Spleen (tissue), 11 donors: ENCODE data around the gene ANKRD28. TPM values are rescaled to one million over a fixed set of nuclear protein-coding genes. Genes with fewer than 3 reads are reported as not detected.

Source experiments
- DNase-seq: peaks from one replicate; pipeline ENCODE4 v3.0.0-alpha.2; 2020
- H3K27ac ChIP-seq, 8 donors: fragments of 200-600 bp; sonication (generic) in 7 of 8; 1 replicate in 4 of 8; 2 replicates in 4 of 8; pipeline versions ENCODE4 v1.5.0 to v1.8.0; 2016 to 2021; ENCODE audit warnings: inconsistent platforms in 4 of 8, mild to moderate bottlenecking in 4 of 8, moderate library complexity in 1 of 8
- H3K27me3 ChIP-seq, 7 donors: fragments of 200-600 bp; sonication (generic) in 6 of 7; replicated peaks in 1 of 7; 1 replicate in 4 of 7; 2 replicates in 3 of 7; pipeline versions ENCODE4 v1.5.0 to v1.8.0; 2016 to 2021; ENCODE audit warnings: inconsistent platforms in 3 of 7, mild to moderate bottlenecking in 1 of 7
- H3K36me3 ChIP-seq, 6 donors: fragments of 200-600 bp; sonication (generic) in 5 of 6; 1 replicate in 4 of 6; 2 replicates in 2 of 6; pipeline versions ENCODE4 v1.5.0 to v1.8.0; 2016 to 2021; ENCODE audit warnings: inconsistent platforms in 2 of 6
- H3K4me1 ChIP-seq, 6 donors: fragments of 200-600 bp; sonication (generic) in 5 of 6; 1 replicate in 3 of 6; 2 replicates in 3 of 6; pipeline versions ENCODE4 v1.5.0 to v1.8.0; 2016 to 2021; ENCODE audit warnings: inconsistent platforms in 3 of 6
- H3K4me3 ChIP-seq, 8 donors: fragments of 200-600 bp; sonication (generic) in 7 of 8; 1 replicate in 4 of 8; 2 replicates in 4 of 8; pipeline versions ENCODE4 v1.5.0 to v1.8.0; 2016 to 2021; ENCODE audit warnings: inconsistent platforms in 4 of 8, mild to moderate bottlenecking in 4 of 8, moderate library complexity in 2 of 8
- H3K9me3 ChIP-seq, 8 donors: fragments of 200-600 bp; sonication (generic) in 7 of 8; 1 replicate in 4 of 8; 2 replicates in 4 of 8; pipeline versions ENCODE4 v1.5.0 to v1.8.0; 2016 to 2021; ENCODE audit warnings: inconsistent platforms in 4 of 8
- POLR2A ChIP-seq, 3 donors: fragments of 450-650 bp; IDR thresholded peaks; one replicate each; pipeline ENCODE4 v1.5.1; 2017; ENCODE audit warnings: antibody characterized with exemption in 3 of 3, mild to moderate bottlenecking in 1 of 3
- POLR2AphosphoS5 ChIP-seq, 3 donors: sonication (generic); formaldehyde crosslinking; IDR thresholded peaks; one replicate each; pipeline ENCODE4 v1.5.1; 2017; ENCODE audit warnings: antibody characterized with exemption in 3 of 3
- WGBS, 5 donors: extraction: QIAGEN DNeasy Blood & Tissue Kit in 3 of 5; methylation state at CpG; one replicate each; pipeline versions ENCODE4 v1.1.5 to v1.1.7; 2013 to 2018; 5-methylcytosine and 5-hydroxymethylcytosine counted together
- intact Hi-C: fragments of 100-400 bp; cut with DNase I; formaldehyde crosslinking; loops from one replicate; pipeline ENCODE4 v1.15.0; 2023; ENCODE audit warnings: low total_unique reads
- polyA plus RNA-seq, 3 donors: library from polyadenylated mRNA; stranded (reverse); fragments of 200-250 nt; gene quantifications; one replicate each; pipeline ENCODE4 v1.2.1, GENCODE V29; 2013
- total RNA-seq, 7 donors: library from RNA; depleted of rRNA in 3 of 7; stranded (reverse); fragments of >200 nt in 3 of 7; fragmentation: NEBNext Ultra II Directional in 4 of 7; extraction: Animal tissue kit (Norgen Biotek cat#: 25700) in 4 of 7; gene quantifications; one replicate each; pipeline versions ENCODE4 v1.1.0 to v1.2.1, GENCODE V29; 2016 to 2021
- TF ChIP-seq, protein P1 (sequence below), 11 experiments: fragments of 200-600 bp in 7 of 11; fragments of 450-650 bp in 4 of 11; sonication (generic) in 4 of 11; IDR thresholded peaks in 8 of 11; conservative IDR thresholded peaks in 3 of 11; 1 replicate in 7 of 11; 2 replicates in 4 of 11; pipeline versions ENCODE4 v1.4.0 to v1.8.0; 2016 to 2021; ENCODE audit warnings: antibody characterized with exemption in 11 of 11, inconsistent platforms in 4 of 11, mild to moderate bottlenecking in 1 of 11
- donor health status: healthy with polysubstance abuse.
- donor health status: DM: no; HTN: no; CAD: no; lungs with moderate emphysema.
- donor health status: DM: no; HTN: no; CAD: no.
- donor health status: Bipolar disorder and iron deficiency.
- donor health status: healthy.
- donor health status: DM: no; HTN: no; CAD: no.
- donor health status: DM: yes; HTN: yes; CAD: no.

The ANKRD28 gene
- total and polyA plus RNA-seq, 10 donors, result 5.3 to 68.6 (median 42.2) TPM

GRCh38 chr3:15771444-15771843, 26.3 kb downstream of the ANKRD28 start:
- H3K27ac ChIP-seq, result no peak overlapping the region
- intact Hi-C loops, result no loop called here
- H3K27me3 ChIP-seq, result no peaks in the 10 kb centered on the region
- WGBS, 5 donors, result 77 to 89% (median 79%) methylated on average over 1 of the region's 1 CpG
- H3K4me1 ChIP-seq, result peaks cover 0 to 12% (median 0%) of the 10 kb centered on the region in 6 donors
- H3K4me3 ChIP-seq, result no peak overlapping the region
- no peaks in the 10 kb centered on the region for H3K36me3 ChIP-seq
- no peak for DNase-seq
- no peaks in the 10 kb centered on the region for H3K9me3 ChIP-seq
- TF ChIP-seq POLR2AphosphoS5 (IDR thresholded peaks at IDR 0.05) (no peak), POLR2A (IDR thresholded peaks at IDR 0.05) (no peak)
- TF ChIP-seq, protein P1, sequence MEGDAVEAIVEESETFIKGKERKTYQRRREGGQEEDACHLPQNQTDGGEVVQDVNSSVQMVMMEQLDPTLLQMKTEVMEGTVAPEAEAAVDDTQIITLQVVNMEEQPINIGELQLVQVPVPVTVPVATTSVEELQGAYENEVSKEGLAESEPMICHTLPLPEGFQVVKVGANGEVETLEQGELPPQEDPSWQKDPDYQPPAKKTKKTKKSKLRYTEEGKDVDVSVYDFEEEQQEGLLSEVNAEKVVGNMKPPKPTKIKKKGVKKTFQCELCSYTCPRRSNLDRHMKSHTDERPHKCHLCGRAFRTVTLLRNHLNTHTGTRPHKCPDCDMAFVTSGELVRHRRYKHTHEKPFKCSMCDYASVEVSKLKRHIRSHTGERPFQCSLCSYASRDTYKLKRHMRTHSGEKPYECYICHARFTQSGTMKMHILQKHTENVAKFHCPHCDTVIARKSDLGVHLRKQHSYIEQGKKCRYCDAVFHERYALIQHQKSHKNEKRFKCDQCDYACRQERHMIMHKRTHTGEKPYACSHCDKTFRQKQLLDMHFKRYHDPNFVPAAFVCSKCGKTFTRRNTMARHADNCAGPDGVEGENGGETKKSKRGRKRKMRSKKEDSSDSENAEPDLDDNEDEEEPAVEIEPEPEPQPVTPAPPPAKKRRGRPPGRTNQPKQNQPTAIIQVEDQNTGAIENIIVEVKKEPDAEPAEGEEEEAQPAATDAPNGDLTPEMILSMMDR (IDR thresholded peaks at IDR 0.05 in 8 of 11, conservative IDR thresholded peaks at IDR 0.05 in 3 of 11), result no peak

- Histone ChIP-seq H3K4me3 (no peak overlapping the region), H3K4me1 (peaks cover 0 to 13% (median 0%) of the 10 kb centered on the region in 6 donors), H3K27me3 (no peaks in the 10 kb centered on the region), H3K9me3 (no peaks in the 10 kb centered on the region), H3K27ac (no peak overlapping the region), H3K36me3 (peaks cover 0 to 17% (median 3%) of the 10 kb centered on the region in 6 donors)
- WGBS, 5 donors, result 81 to 93% (median 83%) methylated on average over 2 of the region's 2 CpGs
- intact Hi-C loops, result no loop called here
- DNase-seq, result no peak
- TF ChIP-seq, protein P1 (IDR thresholded peaks at IDR 0.05 in 8 of 11, conservative IDR thresholded peaks at IDR 0.05 in 3 of 11), result no peak
These were observed 28.4 kb downstream of the ANKRD28 start for GRCh38 chr3:15769256-15769915.

DNA sequence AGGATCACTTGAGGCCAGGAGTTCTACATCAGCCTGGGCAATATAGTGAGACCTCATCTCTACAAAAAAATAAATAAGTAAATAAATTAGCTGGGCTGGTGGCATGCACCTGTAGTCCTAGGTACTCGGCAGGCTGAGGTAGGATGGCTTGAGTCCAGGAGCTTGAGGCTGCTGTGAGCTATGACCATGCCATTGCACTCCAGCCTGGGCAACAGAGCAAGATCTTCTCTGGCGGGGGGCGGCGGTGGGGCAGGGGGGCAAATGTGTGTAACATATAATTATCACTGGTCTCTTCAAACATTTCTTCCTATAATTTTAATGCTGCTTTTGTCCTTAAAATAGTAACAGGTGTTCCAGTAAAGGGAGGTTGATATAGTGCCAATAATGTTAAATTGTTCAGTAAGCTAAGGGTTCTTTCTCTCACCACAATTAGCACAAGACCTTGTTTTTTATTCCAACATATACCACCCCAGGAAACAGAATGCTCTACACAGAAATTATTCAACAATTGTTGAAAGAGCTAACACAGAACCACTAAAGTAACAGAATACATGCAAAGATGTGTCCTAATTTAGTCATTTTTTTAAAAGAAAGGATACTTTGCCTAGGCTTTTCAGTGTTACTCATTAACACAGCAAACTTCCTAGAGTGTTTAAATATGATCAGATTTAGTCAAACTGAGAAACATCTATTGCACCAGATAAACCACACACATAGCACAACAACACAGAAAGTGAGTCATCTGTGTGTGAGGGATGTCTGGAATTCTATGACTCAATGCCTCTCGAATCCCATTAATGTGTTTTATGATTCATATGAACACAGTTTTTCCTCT, 29.1 kb downstream of the ANKRD28 start:
- no peaks in the 10 kb centered on the region for H3K27me3 ChIP-seq
- H3K9me3 ChIP-seq, result no peaks in the 10 kb centered on the region
- WGBS, 5 donors, result 79 to 91% (median 81%) methylated on average over 5 of the region's 5 CpGs
- no peak overlapping the region for H3K4me3 ChIP-seq
- peaks cover 0 to 25% (median 6%) of the 10 kb centered on the region in 6 donors for H3K36me3 ChIP-seq
- H3K27ac ChIP-seq, result no peak overlapping the region
- no peak for DNase-seq
- TF ChIP-seq POLR2AphosphoS5 (IDR thresholded peaks at IDR 0.05) (no peak), POLR2A (IDR thresholded peaks at IDR 0.05) (no peak)
- TF ChIP-seq, protein P1 (IDR thresholded peaks at IDR 0.05 in 8 of 11, conservative IDR thresholded peaks at IDR 0.05 in 3 of 11), result no peak
- intact Hi-C loops, result no loop called here
- H3K4me1 ChIP-seq, result peaks cover 0 to 13% (median 0%) of the 10 kb centered on the region in 6 donors

DNA sequence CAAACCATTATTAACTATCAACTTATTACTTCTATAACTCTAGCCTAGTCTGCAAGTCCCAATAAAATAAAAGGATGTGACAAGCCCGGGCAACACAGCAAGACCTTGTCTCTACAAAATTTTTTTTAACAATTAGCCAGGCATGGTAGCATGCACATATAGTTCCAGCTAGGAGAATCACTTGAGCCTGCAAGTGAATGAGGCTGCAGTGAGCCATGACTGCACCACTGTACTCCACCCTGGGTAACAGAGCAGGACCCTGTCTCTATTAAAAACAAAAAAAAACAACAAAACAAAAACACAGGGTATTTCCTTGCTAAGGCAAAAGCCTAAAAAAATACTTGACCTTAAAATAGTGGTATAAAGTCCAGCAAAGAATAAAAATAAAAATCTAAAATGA, 31.4 kb downstream of the ANKRD28 start:
- Histone ChIP-seq H3K9me3 (no peaks in the 10 kb centered on the region), H3K27me3 (no peaks in the 10 kb centered on the region), H3K36me3 (peaks cover 0 to 28% (median 6%) of the 10 kb centered on the region in 6 donors), H3K4me3 (no peak overlapping the region), H3K4me1 (peaks cover 0 to 13% (median 0%) of the 10 kb centered on the region in 6 donors), H3K27ac (no peak overlapping the region)
- no peak for DNase-seq
- TF ChIP-seq, protein P1 (IDR thresholded peaks at IDR 0.05 in 8 of 11, conservative IDR thresholded peaks at IDR 0.05 in 3 of 11), result no peak
- TF ChIP-seq POLR2A (IDR thresholded peaks at IDR 0.05) (no peak), POLR2AphosphoS5 (IDR thresholded peaks at IDR 0.05) (no peak)
- intact Hi-C loops, result no loop called here
- 88 to 100% (median 92%) methylated on average over 1 of the region's 1 CpG for WGBS, 5 donors
